Fibroblast of lung (primary cell): Measurements from ENCODE around the gene ZSWIM5. TPM values are rescaled to one million over a fixed set of nuclear protein-coding genes. Genes with fewer than 3 reads are reported as not detected.

Experiments
- DNase-seq, 2 donors: peaks; one replicate each; pipeline versions ENCODE4 v3.0.0 to v3.0.0-alpha.2; 2010; ENCODE audit warnings: low read depth in 2 of 2
- H2AFZ ChIP-seq: 2 replicates; pipeline ENCODE4 v1.5.1; 2012; ENCODE audit warnings: low read length, control low read depth, inconsistent platforms
- H3K27ac ChIP-seq: 2 replicates; pipeline ENCODE4 v1.5.1; 2011; ENCODE audit warnings: low read length, control low read depth; ENCODE audit not compliant: insufficient read depth
- H3K27me3 ChIP-seq: 2 replicates; pipeline ENCODE4 v1.5.1; 2011; ENCODE audit warnings: mild to moderate bottlenecking, low read length; ENCODE audit not compliant: control insufficient read depth, insufficient read depth
- H3K36me3 ChIP-seq: 2 replicates; pipeline ENCODE4 v1.5.1; 2011; ENCODE audit warnings: low read length; ENCODE audit not compliant: control insufficient read depth, insufficient read depth
- H3K4me1 ChIP-seq: 2 replicates; pipeline ENCODE4 v1.5.1; 2011; ENCODE audit warnings: low read length; ENCODE audit not compliant: control insufficient read depth, insufficient read depth; ENCODE audit errors: extremely low read depth
- H3K4me2 ChIP-seq: 2 replicates; pipeline ENCODE4 v1.5.1; 2011; ENCODE audit warnings: low read length, control low read depth; ENCODE audit not compliant: insufficient read depth; ENCODE audit errors: extremely low read depth
- H3K4me3 ChIP-seq, 4 experiments: fragments of 200-600 bp in 1 of 4; sonication (generic) in 1 of 4; replicated peaks in 1 of 4; 2 replicates each; pipeline ENCODE4 v1.5.1; 2011 to 2016; ENCODE audit warnings: low read length in 4 of 4, low read depth in 3 of 4, mild to moderate bottlenecking in 3 of 4, control low read depth in 2 of 4, inconsistent platforms in 1 of 4, mixed read lengths in 1 of 4; ENCODE audit not compliant: insufficient read depth in 1 of 4; ENCODE audit errors: control extremely low read depth in 1 of 4
- H3K79me2 ChIP-seq: 2 replicates; pipeline ENCODE4 v1.5.1; 2012; ENCODE audit warnings: mild to moderate bottlenecking, low read length, inconsistent platforms; ENCODE audit not compliant: control insufficient read depth, insufficient read depth
- H3K9ac ChIP-seq: 2 replicates; pipeline ENCODE4 v1.5.1; 2011; ENCODE audit warnings: mild to moderate bottlenecking, low read length, control low read depth; ENCODE audit not compliant: insufficient read depth
- H3K9me3 ChIP-seq: 2 replicates; pipeline ENCODE4 v1.5.1; 2012; ENCODE audit warnings: low read depth, low read length; ENCODE audit not compliant: control insufficient read depth, insufficient read depth
- H4K20me1 ChIP-seq: 2 replicates; pipeline ENCODE4 v1.5.1; 2011; ENCODE audit warnings: low read length; ENCODE audit not compliant: control insufficient read depth, insufficient read depth; ENCODE audit errors: extremely low read depth
- CTCF ChIP-seq, 2 donors: IDR thresholded peaks in 1 of 2; conservative IDR thresholded peaks in 1 of 2; 1 replicate in 1 of 2; 2 replicates in 1 of 2; pipeline ENCODE4 v1.5.1; 2011 to 2012; ENCODE audit warnings: low read length in 2 of 2, control low read depth in 1 of 2, inconsistent platforms in 1 of 2, low read depth in 1 of 2, mild to moderate bottlenecking in 1 of 2
- EZH2 ChIP-seq: IDR thresholded peaks from 2 replicates; pipeline ENCODE4 v1.5.1; 2012; ENCODE audit warnings: low read length, control low read depth, mild to moderate bottlenecking; ENCODE audit errors: missing control alignments
- polyA plus RNA-seq, 2 donors: library from polyadenylated mRNA; depleted of rRNA in 1 of 2; stranded (reverse) in 1 of 2; unstranded in 1 of 2; fragments of >200 nt; gene quantifications; 2 replicates each; pipeline ENCODE4 v1.2.1, GENCODE V29; 2011 to 2012; ENCODE audit warnings: missing spikeins in 1 of 2
- total RNA-seq: library from RNA; depleted of rRNA; stranded (reverse); fragments of >200 nt; gene quantifications from 2 replicates; pipeline ENCODE4 v1.2.1, GENCODE V29; 2014

Gene ZSWIM5
- total and polyA plus RNA-seq, 2 donors (not counting 1 experiment from before 2014, with no cell fraction given) = 0.73 to 0.99 TPM

DNA sequence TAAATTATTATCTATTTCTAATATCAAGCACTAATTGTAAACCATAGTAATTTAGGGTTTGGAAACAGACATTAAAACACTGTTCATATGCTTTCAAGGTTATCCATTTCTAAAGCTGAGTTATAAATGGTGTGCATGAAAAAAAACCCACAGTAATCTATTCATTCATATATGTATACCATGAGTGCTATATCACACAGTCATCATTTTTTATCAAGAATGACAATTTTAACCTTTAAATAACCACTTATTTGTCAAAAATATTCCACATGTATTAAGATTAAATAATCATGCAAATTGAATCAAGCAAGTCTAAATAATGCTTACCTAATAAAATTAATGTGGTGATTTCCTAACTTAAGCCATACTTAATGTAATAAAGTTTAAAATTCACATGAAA is 6.0 kb downstream of the ZSWIM5 start:
- Histone ChIP-seq H3K27me3 (no peaks in the 10 kb centered on the region), H3K4me2 (no peak overlapping the region)
- no peak for DNase-seq

DNA sequence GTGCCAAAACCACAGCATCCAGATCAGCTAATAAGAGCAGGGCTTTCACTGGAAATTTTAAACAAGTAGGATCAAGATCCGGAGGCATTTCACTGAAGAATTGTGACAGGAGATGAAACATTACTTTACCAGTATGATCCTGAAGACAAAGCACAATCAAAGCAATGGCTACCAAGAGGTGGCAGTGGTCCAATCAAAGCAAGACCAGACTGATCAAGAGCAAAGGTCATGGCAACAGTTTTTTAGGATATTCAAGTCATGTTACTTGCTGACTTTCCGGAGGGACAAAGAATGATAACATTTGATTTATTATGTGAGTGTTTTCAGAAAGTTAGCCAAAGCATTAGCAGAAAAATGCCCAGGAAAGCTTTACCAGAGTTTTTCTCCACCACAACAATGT is 8.2 kb downstream of the ZSWIM5 start:
- H3K9ac ChIP-seq = no peak overlapping the region
- H3K4me2 ChIP-seq = no peak overlapping the region
- no peaks in the 10 kb centered on the region for H3K4me1 ChIP-seq
- no peak for DNase-seq
- no peak overlapping the region for H3K27ac ChIP-seq
- no peaks in the 10 kb centered on the region for H3K9me3 ChIP-seq
- H2AFZ ChIP-seq = no peak overlapping the region
- no peaks in the 10 kb centered on the region for H3K79me2 ChIP-seq
- TF ChIP-seq CTCF (conservative IDR thresholded peaks at IDR 0.05 in 1 of 2, IDR thresholded peaks at IDR 0.05 in 1 of 2; ENCODE audit: low read depth in 1 of 2, low read length in 2 of 2) (no peak), EZH2 (no peak)
- no peaks in the 10 kb centered on the region for H3K36me3 ChIP-seq
- no peaks in the 10 kb centered on the region for H4K20me1 ChIP-seq
- no peaks in the 10 kb centered on the region for H3K27me3 ChIP-seq
- no peak overlapping the region for H3K4me3 ChIP-seq

More for the DNA sequence above, 6.0 kb downstream of the ZSWIM5 start:
- Histone ChIP-seq H2AFZ (no peak overlapping the region), H3K79me2 (no peaks in the 10 kb centered on the region), H3K36me3 (no peaks in the 10 kb centered on the region), H4K20me1 (no peaks in the 10 kb centered on the region), H3K4me1 (no peaks in the 10 kb centered on the region), H3K9me3 (no peaks in the 10 kb centered on the region), H3K4me3 (no peak overlapping the region), H3K27ac (no peak overlapping the region), H3K9ac (no peak overlapping the region)
- TF ChIP-seq CTCF (conservative IDR thresholded peaks at IDR 0.05 in 1 of 2, IDR thresholded peaks at IDR 0.05 in 1 of 2; ENCODE audit: low read depth in 1 of 2, low read length in 2 of 2) (no peak), EZH2 (no peak)

DNA sequence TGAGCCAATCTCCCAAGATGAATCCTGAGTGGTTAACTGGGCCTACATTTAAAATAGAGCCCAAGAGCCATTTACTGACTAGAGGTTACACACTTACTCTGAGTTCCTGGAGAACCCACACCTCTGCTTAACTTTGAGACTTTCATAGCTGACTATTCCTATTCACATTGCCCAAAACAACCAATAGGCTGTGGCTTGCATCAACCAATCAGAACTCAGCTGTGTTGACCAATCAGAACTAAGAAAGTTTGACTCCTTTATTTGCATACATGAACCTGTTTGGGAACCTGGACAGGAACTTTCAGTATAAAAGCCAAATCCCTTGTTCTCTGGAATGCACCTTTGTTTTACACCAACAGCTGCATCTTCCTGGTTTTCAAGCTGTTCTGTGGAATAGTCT is 9.5 kb downstream of the ZSWIM5 start:
- H3K9me3 ChIP-seq = no peaks in the 10 kb centered on the region
- no peak overlapping the region for H3K27ac ChIP-seq

More for the DNA sequence above, 9.5 kb downstream of the ZSWIM5 start:
- no peaks in the 10 kb centered on the region for H3K27me3 ChIP-seq
- H3K4me2 ChIP-seq = no peak overlapping the region
- H2AFZ ChIP-seq = no peak overlapping the region
- no peak overlapping the region for H3K9ac ChIP-seq
- H4K20me1 ChIP-seq = no peaks in the 10 kb centered on the region
- TF ChIP-seq CTCF (conservative IDR thresholded peaks at IDR 0.05 in 1 of 2, IDR thresholded peaks at IDR 0.05 in 1 of 2; ENCODE audit: low read depth in 1 of 2, low read length in 2 of 2) = no peak
- TF ChIP-seq EZH2 = no peak
- no peaks in the 10 kb centered on the region for H3K36me3 ChIP-seq
- H3K79me2 ChIP-seq = no peaks in the 10 kb centered on the region
- no peaks in the 10 kb centered on the region for H3K4me1 ChIP-seq
- H3K4me3 ChIP-seq = no peak overlapping the region
- DNase-seq = no peak
